ENCODE results near the gene GGA1. TPM values are rescaled to one million over a fixed set of nuclear protein-coding genes. Genes with fewer than 3 reads are reported as not detected.
A peak's percentile ranks its signal among the peaks of the same experiment; 100 is the strongest.

The GGA1 gene
- total and polyA plus RNA-seq, 9 of the 15 experiments (the other 6 are each of a cell fraction or from before 2014, with no cell fraction given): 1.5 to 69.5 (median 31.6) TPM

DNA sequence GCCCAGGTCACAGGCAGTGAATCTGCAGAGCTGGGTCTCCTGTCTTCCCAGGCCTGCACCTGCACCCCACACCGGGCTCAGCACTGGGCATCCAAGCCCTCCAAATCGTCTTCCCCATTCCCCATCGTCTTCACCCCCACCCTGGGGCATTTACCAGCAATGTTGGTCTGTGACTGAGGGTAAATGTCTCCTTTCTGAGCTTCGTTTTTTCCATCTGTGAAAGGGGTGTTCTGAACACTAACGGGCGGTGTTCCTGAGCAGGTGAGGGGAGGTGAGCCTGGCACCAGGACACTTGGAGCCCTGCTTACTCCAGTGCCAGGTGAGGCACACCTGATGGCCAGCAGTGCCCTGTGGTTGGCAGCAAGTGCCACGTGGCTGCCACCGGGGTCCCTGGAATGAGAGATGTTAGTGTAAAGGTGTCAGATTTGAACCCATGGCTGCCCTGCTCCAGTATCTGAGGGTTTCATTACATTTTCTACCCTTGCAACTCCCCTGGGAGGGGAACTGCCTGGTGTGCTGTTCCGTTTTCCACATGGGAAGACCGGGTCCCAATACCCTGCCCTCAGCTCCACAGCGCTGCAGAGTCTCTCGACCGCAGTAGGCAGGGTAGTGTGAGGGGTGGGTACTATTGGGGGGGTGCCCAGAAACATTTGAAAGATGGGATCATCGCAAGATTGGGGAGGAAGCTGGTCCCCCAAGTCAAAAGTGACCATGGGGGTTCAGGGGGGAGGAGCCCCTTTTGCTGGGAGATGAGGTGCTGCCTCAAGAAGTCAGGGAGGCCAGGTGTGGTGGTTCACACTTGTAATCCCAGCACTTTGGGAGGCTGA is 46.4 kb upstream of the GGA1 start:
- no peak for DNase-seq (ENCODE audit: extremely low read depth in 1 of 4, low spot score in 3 of 4)
- POLR2A ChIA-PET: interaction anchor here (0.6 to 1.7 kb wide), 15 partner anchors 8 to 660 kb away, joined by 3 to 16 read pairs (median 3); no protein-coding TSS in a partner anchor
- Histone ChIP-seq H3K9me3 (replicated peaks; ENCODE audit: control insufficient read depth, insufficient read depth, low read depth, low read length) (no peaks in the 10 kb centered on the region), H3K4me3 (peak overlapping the region; percentile 83), H3K4me1 (replicated peaks in 1 of 2; ENCODE audit: control insufficient read depth in 2 of 2, insufficient read depth in 2 of 2, low read length in 2 of 2) (peaks cover 26 to 50% of the 10 kb centered on the region in 2 experiments), H3K79me2 (ENCODE audit: control insufficient read depth, insufficient read depth, low read length) (peaks cover 65% of the 10 kb centered on the region), H3K9ac (ENCODE audit: insufficient read depth in 1 of 2, low read depth in 2 of 2, low read length in 2 of 2) (peak overlapping the region; percentile 97), H3K27me3 (ENCODE audit: control insufficient read depth in 2 of 2, insufficient read depth in 2 of 2, low read length in 2 of 2) (no peaks in the 10 kb centered on the region), H3K9me1 (ENCODE audit: control insufficient read depth, insufficient read depth, low read length) (peaks cover 8% of the 10 kb centered on the region), H2AFZ (ENCODE audit: low read depth, low read length) (no peak overlapping the region), H3K36me3 (ENCODE audit: control insufficient read depth, insufficient read depth, low read length) (peaks cover 45% of the 10 kb centered on the region; the same call in 2 of the 3 replicates), H4K20me1 (replicated peaks; ENCODE audit: control insufficient read depth, insufficient read depth, low read length) (peaks cover 27% of the 10 kb centered on the region), H3K4me2 (ENCODE audit: insufficient read depth, low read length) (peak overlapping the region; percentile 92), H3K27ac (ENCODE audit: extremely low read depth, low read depth, low read length) (peak overlapping the region; percentile 97)
- ATAC-seq: no peak
- in situ Hi-C loops (cut with MboI): no loop called here
- intact Hi-C loops (cut with micrococcal nuclease): no loop called here
- 46% methylated on average over 12 of the region's 14 CpGs for WGBS (ENCODE audit: insufficient coverage, low coverage, missing lambda C conversion rate)
- no TSS peak for BruUV-seq (replicated peaks)
- FAIRE-seq: no peak
- CTCF ChIA-PET (ENCODE audit: low intra/inter-chr PET ratio): interaction anchor here (0.6 to 2.4 kb wide), 2 partner anchors 17 to 41 kb away, joined by 3 to 16 read pairs; no protein-coding TSS in a partner anchor
- TF ChIP-seq, protein P1, sequence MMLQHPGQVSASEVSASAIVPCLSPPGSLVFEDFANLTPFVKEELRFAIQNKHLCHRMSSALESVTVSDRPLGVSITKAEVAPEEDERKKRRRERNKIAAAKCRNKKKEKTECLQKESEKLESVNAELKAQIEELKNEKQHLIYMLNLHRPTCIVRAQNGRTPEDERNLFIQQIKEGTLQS (IDR thresholded peaks at IDR 0.05): 0 out of 2 replicates have a peak, but pooled peaks have one; percentile 8
- TF ChIP-seq, protein P1 (CRISPR knock-in tag; conservative IDR thresholded peaks at IDR 0.05): no peak
- TF ChIP-seq NFRKB (IDR thresholded peaks at IDR 0.05; ENCODE audit: low read depth) (peak; percentile 67), ESRRA (IDR thresholded peaks at IDR 0.05; ENCODE audit: borderline replicate concordance, low read depth) (no peak), L3MBTL2 (IDR thresholded peaks at IDR 0.05) (peak; percentile 7; the same call in 1 of the 2 replicates), CEBPG (CRISPR knock-in tag; IDR thresholded peaks at IDR 0.05) (no peak), CEBPG (tag; conservative IDR thresholded peaks at IDR 0.05 in 1 of 2, IDR thresholded peaks at IDR 0.05 in 1 of 2) (peak in 1 of 2 experiments; percentile 30; a peak in 1 of 4 replicates), NFIC (IDR thresholded peaks at IDR 0.05) (no peak), NR2C2 (CRISPR knock-in tag; IDR thresholded peaks at IDR 0.05) (no peak), NR2C2 (tag; IDR thresholded peaks at IDR 0.05) (0 out of 2 replicates have a peak, but pooled peaks have one; percentile 39), SMARCA4 (IDR thresholded peaks at IDR 0.05) (no peak), ZNF589 (CRISPR knock-in tag; IDR thresholded peaks at IDR 0.05; ENCODE audit: low read depth) (peak; percentile 68; the same call in 1 of the 2 replicates)
- TF ChIP-seq, protein P2, sequence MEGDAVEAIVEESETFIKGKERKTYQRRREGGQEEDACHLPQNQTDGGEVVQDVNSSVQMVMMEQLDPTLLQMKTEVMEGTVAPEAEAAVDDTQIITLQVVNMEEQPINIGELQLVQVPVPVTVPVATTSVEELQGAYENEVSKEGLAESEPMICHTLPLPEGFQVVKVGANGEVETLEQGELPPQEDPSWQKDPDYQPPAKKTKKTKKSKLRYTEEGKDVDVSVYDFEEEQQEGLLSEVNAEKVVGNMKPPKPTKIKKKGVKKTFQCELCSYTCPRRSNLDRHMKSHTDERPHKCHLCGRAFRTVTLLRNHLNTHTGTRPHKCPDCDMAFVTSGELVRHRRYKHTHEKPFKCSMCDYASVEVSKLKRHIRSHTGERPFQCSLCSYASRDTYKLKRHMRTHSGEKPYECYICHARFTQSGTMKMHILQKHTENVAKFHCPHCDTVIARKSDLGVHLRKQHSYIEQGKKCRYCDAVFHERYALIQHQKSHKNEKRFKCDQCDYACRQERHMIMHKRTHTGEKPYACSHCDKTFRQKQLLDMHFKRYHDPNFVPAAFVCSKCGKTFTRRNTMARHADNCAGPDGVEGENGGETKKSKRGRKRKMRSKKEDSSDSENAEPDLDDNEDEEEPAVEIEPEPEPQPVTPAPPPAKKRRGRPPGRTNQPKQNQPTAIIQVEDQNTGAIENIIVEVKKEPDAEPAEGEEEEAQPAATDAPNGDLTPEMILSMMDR (IDR thresholded peaks at IDR 0.05 in 2 of 3, conservative IDR thresholded peaks at IDR 0.05 in 1 of 3; ENCODE audit: insufficient read depth in 2 of 3, low read depth in 1 of 3, low read length in 3 of 3): 0 out of 6 replicates have a peak, but pooled peaks of 1 of the 3 experiments have one; percentile 3
- TF ChIP-seq, protein P3, sequence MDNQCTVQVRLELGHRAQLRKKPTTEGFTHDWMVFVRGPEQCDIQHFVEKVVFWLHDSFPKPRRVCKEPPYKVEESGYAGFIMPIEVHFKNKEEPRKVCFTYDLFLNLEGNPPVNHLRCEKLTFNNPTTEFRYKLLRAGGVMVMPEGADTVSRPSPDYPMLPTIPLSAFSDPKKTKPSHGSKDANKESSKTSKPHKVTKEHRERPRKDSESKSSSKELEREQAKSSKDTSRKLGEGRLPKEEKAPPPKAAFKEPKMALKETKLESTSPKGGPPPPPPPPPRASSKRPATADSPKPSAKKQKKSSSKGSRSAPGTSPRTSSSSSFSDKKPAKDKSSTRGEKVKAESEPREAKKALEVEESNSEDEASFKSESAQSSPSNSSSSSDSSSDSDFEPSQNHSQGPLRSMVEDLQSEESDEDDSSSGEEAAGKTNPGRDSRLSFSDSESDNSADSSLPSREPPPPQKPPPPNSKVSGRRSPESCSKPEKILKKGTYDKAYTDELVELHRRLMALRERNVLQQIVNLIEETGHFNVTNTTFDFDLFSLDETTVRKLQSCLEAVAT (IDR thresholded peaks at IDR 0.05): 0 out of 4 replicates have a peak, but pooled peaks of 1 of the 2 experiments have one; percentile 0
- TF ChIP-seq, protein P4, sequence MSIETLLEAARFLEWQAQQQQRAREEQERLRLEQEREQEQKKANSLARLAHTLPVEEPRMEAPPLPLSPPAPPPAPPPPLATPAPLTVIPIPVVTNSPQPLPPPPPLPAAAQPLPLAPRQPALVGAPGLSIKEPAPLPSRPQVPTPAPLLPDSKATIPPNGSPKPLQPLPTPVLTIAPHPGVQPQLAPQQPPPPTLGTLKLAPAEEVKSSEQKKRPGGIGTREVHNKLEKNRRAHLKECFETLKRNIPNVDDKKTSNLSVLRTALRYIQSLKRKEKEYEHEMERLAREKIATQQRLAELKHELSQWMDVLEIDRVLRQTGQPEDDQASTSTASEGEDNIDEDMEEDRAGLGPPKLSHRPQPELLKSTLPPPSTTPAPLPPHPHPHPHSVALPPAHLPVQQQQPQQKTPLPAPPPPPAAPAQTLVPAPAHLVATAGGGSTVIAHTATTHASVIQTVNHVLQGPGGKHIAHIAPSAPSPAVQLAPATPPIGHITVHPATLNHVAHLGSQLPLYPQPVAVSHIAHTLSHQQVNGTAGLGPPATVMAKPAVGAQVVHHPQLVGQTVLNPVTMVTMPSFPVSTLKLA (conservative IDR thresholded peaks at IDR 0.05): peak; percentile 54 to 62; a peak in 2 of 4 replicates

Data from K562 (cell line).